HUES6 (cell line): Measurements from ENCODE around the gene SPECC1.
"Not testable (repeated sequence)": the region's sequence is repeated elsewhere in the genome, so short reads cannot be mapped to it uniquely, and the experiment has no call there.

Source experiments
- H3K27ac ChIP-seq: 2 replicates; pipeline ENCODE4 v1.7.0; 2013; ENCODE audit warnings: low read depth, mild to moderate bottlenecking, low read length, inconsistent platforms
- H3K27me3 ChIP-seq: 2 replicates; pipeline ENCODE4 v1.6.1; 2013; ENCODE audit warnings: low read length; ENCODE audit not compliant: control insufficient read depth, insufficient read depth
- H3K36me3 ChIP-seq: 2 replicates; pipeline ENCODE4 v1.6.1; 2013; ENCODE audit warnings: low read length; ENCODE audit not compliant: control insufficient read depth, insufficient read depth
- H3K4me1 ChIP-seq: 2 replicates; pipeline ENCODE4 v1.6.1; 2013; ENCODE audit warnings: low read length; ENCODE audit not compliant: control insufficient read depth, insufficient read depth
- H3K4me3 ChIP-seq: 2 replicates; pipeline ENCODE4 v1.5.1; 2013; ENCODE audit warnings: low read depth, low read length
- H3K9ac ChIP-seq: one replicate; pipeline ENCODE4 v1.6.1; 2013; ENCODE audit warnings: mild to moderate bottlenecking, low read length
- H3K9me3 ChIP-seq: 2 replicates; pipeline ENCODE4 v1.6.1; 2013; ENCODE audit warnings: low read depth, low read length; ENCODE audit not compliant: control insufficient read depth, insufficient read depth

Gene SPECC1

GRCh38 chr17:20228860-20229259 is 219.7 kb downstream of the SPECC1 start:
- H3K36me3 ChIP-seq: peaks cover 62% of the 10 kb centered on the region

GRCh38 chr17:20230924-20231323 is 221.8 kb downstream of the SPECC1 start:
- Histone ChIP-seq H3K27ac (no peak overlapping the region), H3K4me1 (peaks cover 10% of the 10 kb centered on the region), H3K27me3 (no peaks in the 10 kb centered on the region), H3K9me3 (no peaks in the 10 kb centered on the region), H3K4me3 (no peak overlapping the region), H3K9ac (no peak overlapping the region), H3K36me3 (peaks cover 81% of the 10 kb centered on the region)

More at GRCh38 chr17:20228860-20229259, 219.7 kb downstream of the SPECC1 start:
- H3K9ac ChIP-seq: no peak overlapping the region
- no peak overlapping the region for H3K4me3 ChIP-seq
- H3K4me1 ChIP-seq: peaks cover 29% of the 10 kb centered on the region
- no peaks in the 10 kb centered on the region for H3K9me3 ChIP-seq
- no peaks in the 10 kb centered on the region for H3K27me3 ChIP-seq
- no peak overlapping the region for H3K27ac ChIP-seq

DNA sequence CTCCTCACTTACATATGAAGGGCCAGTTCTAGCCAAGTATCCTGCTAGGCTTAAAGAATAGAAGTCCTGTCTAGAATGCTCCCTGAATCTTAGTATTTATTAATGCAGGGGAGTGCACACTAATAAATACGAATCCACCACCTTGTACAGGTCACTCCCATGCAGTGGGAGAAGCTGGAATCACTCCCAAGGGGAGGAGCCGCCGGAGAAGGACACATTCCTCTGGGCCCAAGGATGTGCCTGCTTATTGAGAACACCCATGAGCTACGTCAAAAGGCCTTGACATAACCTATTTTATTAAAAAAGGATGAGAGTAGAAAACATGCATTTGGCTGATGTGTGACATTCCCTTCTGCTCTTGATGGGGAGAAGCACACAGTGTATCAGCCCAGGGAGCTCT is 223.5 kb downstream of the SPECC1 start:
- no peak overlapping the region for H3K9ac ChIP-seq
- H3K4me1 ChIP-seq: peaks cover 4% of the 10 kb centered on the region

GRCh38 chr17:20234276-20234675 is 225.1 kb downstream of the SPECC1 start:
- Histone ChIP-seq H3K36me3 (peaks cover 75% of the 10 kb centered on the region), H3K27me3 (no peaks in the 10 kb centered on the region), H3K9ac (no peak overlapping the region), H3K4me1 (peaks cover 4% of the 10 kb centered on the region), H3K27ac (no peak overlapping the region), H3K4me3 (no peak overlapping the region), H3K9me3 (no peaks in the 10 kb centered on the region)

More for the DNA sequence above, 223.5 kb downstream of the SPECC1 start:
- Histone ChIP-seq H3K4me3 (no peak overlapping the region), H3K36me3 (peaks cover 83% of the 10 kb centered on the region), H3K27ac (no peak overlapping the region), H3K27me3 (no peaks in the 10 kb centered on the region), H3K9me3 (no peaks in the 10 kb centered on the region)

DNA sequence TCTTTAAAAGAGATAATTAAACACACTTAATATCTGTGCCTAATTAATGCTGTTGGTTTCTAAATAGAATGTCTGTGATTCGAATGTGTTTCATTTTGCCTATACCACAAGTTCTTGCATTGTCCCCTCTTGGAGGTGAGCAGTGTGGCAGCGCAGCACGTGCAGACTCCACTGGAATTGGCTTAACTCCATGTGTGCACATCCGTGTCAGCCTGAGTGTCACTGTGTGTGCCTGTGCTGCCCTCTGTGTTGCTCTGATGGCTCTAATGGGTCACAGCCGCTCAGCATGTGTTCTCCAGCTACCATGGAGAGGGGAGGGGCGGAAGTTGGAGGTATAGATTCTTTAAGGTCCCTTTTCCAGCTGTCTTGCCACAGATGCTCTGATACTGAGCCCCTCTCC is 226.6 kb downstream of the SPECC1 start:
- H3K36me3 ChIP-seq: peaks cover 62% of the 10 kb centered on the region
- no peaks in the 10 kb centered on the region for H3K9me3 ChIP-seq
- no peak overlapping the region for H3K27ac ChIP-seq
- H3K4me3 ChIP-seq: no peak overlapping the region
- H3K4me1 ChIP-seq: peaks cover 2% of the 10 kb centered on the region
- no peaks in the 10 kb centered on the region for H3K27me3 ChIP-seq
- H3K9ac ChIP-seq: no peak overlapping the region

- H3K27ac ChIP-seq: no peak overlapping the region
- H3K27me3 ChIP-seq: no peaks in the 10 kb centered on the region
- H3K4me1 ChIP-seq: no peaks in the 10 kb centered on the region; the same call in 1 of the 2 replicates
- H3K36me3 ChIP-seq: peaks cover 53% of the 10 kb centered on the region
- no peak overlapping the region for H3K4me3 ChIP-seq
- no peaks in the 10 kb centered on the region for H3K9me3 ChIP-seq
- H3K9ac ChIP-seq: no peak overlapping the region
Observed at GRCh38 chr17:20236578-20237227, 227.5 kb downstream of the SPECC1 start.

GRCh38 chr17:20239776-20240175 is 230.6 kb downstream of the SPECC1 start:
- H3K9ac ChIP-seq, H3K27me3 ChIP-seq, H3K4me1 ChIP-seq, H3K9me3 ChIP-seq, H3K27ac ChIP-seq, H3K4me3 ChIP-seq: not testable (repeated sequence)
- peaks cover 24% of the 10 kb centered on the region for H3K36me3 ChIP-seq

- Histone ChIP-seq H3K9ac (no peak overlapping the region), H3K4me3 (no peak overlapping the region), H3K27ac (no peak overlapping the region), H3K36me3 (peaks cover 31% of the 10 kb centered on the region), H3K27me3 (no peaks in the 10 kb centered on the region), H3K9me3 (no peaks in the 10 kb centered on the region), H3K4me1 (no peaks in the 10 kb centered on the region)
Observed at GRCh38 chr17:20241855-20242254, 232.7 kb downstream of the SPECC1 start.

DNA sequence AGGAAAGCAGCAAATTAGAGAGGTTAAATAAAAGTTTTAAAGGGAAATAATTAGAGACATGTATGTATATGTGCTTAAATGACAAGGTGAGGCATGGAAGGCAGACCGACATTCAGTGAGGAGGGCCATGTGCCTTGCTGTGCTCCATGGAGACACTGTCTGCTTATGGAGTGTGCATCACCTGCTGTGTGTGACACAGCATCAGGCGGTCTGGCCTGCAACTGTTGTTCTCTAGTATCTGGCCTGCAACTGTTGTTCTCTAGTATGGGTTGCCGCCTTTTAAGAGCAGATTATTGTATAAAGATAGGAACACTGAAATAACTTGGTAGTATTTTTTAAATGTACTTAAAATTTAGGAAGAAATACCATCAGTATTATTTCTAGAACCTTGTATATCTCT is 233.1 kb downstream of the SPECC1 start:
- Histone ChIP-seq H3K9ac (no peak overlapping the region), H3K27ac (no peak overlapping the region), H3K4me1 (no peaks in the 10 kb centered on the region), H3K36me3 (peaks cover 36% of the 10 kb centered on the region), H3K4me3 (no peak overlapping the region), H3K27me3 (no peaks in the 10 kb centered on the region), H3K9me3 (no peaks in the 10 kb centered on the region)

DNA sequence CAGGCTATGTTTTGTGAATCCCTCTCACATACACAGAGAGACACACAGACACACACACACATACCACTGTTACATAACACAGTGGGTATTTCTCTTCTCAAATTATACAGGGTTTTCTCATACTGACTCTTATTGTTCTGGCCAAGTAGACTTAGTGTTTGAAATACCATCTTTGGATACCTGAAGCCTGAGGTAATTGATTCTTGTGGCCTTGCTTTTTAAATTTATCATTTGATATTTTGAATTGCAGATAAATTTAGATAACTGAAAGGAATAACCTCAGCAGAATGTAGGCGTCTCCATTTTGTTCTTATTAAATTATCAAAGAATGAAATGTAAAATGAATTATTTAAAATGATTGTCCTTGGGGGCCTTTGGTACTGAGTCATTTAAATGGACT is 234.4 kb downstream of the SPECC1 start:
- H3K9me3 ChIP-seq: no peaks in the 10 kb centered on the region

GRCh38 chr17:20244671-20245070 is 235.5 kb downstream of the SPECC1 start:
- Histone ChIP-seq H3K36me3 (peaks cover 48% of the 10 kb centered on the region), H3K27me3 (no peaks in the 10 kb centered on the region), H3K9me3 (0 out of 2 replicates have a peak, but pooled peaks cover 2% of the 10 kb centered on the region)

More for the DNA sequence above, 234.4 kb downstream of the SPECC1 start:
- Histone ChIP-seq H3K4me1 (no peaks in the 10 kb centered on the region), H3K36me3 (peaks cover 37% of the 10 kb centered on the region), H3K4me3 (no peak overlapping the region), H3K27me3 (no peaks in the 10 kb centered on the region), H3K9ac (no peak overlapping the region), H3K27ac (no peak overlapping the region)

More at GRCh38 chr17:20244671-20245070, 235.5 kb downstream of the SPECC1 start:
- no peak overlapping the region for H3K4me3 ChIP-seq
- no peaks in the 10 kb centered on the region for H3K4me1 ChIP-seq
- H3K27ac ChIP-seq: no peak overlapping the region
- H3K9ac ChIP-seq: no peak overlapping the region
